Retinal pigment epithelial cell (primary cell): Measurements from ENCODE around the gene P4HB.

Experiments used
- DNase-seq: peaks from one replicate; pipeline ENCODE4 v3.0.0-alpha.2; 2010; ENCODE audit warnings: low read depth
- H3K4me3 ChIP-seq: 2 replicates; pipeline ENCODE4 v1.5.1; 2011; ENCODE audit warnings: mild to moderate bottlenecking, low read length, control low read depth, moderate library complexity
- TF ChIP-seq, protein P1 (sequence below): conservative IDR thresholded peaks from 2 replicates; pipeline ENCODE4 v1.5.1; 2011; ENCODE audit warnings: low read depth, low read length, control low read depth, inconsistent platforms

The P4HB gene

GRCh38 chr17:81837641-81838040, 22.7 kb downstream of the P4HB start:
- TF ChIP-seq, protein P1, sequence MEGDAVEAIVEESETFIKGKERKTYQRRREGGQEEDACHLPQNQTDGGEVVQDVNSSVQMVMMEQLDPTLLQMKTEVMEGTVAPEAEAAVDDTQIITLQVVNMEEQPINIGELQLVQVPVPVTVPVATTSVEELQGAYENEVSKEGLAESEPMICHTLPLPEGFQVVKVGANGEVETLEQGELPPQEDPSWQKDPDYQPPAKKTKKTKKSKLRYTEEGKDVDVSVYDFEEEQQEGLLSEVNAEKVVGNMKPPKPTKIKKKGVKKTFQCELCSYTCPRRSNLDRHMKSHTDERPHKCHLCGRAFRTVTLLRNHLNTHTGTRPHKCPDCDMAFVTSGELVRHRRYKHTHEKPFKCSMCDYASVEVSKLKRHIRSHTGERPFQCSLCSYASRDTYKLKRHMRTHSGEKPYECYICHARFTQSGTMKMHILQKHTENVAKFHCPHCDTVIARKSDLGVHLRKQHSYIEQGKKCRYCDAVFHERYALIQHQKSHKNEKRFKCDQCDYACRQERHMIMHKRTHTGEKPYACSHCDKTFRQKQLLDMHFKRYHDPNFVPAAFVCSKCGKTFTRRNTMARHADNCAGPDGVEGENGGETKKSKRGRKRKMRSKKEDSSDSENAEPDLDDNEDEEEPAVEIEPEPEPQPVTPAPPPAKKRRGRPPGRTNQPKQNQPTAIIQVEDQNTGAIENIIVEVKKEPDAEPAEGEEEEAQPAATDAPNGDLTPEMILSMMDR, result no peak
- no peak for DNase-seq
- no peak overlapping the region for H3K4me3 ChIP-seq

- peak within 1 kb of the TSS; percentile 66 for H3K4me3 ChIP-seq
- TF ChIP-seq, protein P1, result no peak
- DNase-seq, result no peak
These were observed 25.5 kb downstream of the P4HB start, which contains the start of gene PPP1R27 for GRCh38 chr17:81834831-81835267. Gene PPP1R27 (minus strand): TSS chr17:81835050. CDS start chr17:81834953, 97 bp downstream.

DNA sequence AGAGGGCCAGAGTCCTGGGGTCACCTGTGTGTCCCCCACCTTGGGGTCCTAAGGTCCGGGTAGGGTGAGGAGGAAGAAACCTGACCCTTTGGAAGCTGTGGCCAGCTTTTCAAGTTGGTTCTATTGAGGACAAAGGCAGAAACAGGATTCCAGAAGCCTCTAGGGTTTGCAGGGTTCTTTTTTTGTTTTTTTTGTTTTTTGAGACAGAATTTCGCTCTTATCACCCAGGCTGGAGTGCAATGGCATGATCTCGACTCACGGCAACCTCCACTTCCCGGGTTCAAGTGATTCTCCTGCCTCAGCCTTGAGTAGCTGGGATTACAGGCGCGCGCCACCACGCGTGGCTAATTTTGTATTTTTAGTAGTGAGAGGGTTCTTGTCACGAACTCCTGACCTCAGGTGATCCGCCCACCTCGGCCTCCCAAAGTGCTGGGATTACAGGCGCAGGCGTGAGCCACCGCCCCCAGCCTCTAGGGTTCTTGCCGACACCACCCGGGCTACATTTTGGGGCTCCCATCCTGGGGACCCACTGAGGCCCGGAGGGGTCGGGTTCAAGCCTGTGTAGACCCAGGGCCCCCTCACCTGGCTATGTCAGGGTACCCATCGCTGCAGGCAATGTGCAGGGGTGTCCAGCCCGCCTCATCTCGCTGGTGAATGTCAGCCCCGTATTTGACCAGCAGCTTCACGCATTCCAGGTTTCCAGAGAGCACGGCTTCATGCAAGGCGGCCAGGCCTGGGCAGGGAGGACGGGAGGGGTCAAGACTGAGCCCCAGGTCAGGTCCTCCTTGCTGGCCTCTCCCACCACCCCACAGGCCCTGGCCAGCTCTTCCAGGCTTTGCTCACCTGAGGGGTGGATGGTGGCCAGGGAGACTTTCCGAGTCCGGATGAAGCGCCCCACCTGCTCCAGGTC, 26.2 kb downstream of the P4HB start:
- H3K4me3 ChIP-seq, result peak overlapping the region; percentile 66
- TF ChIP-seq, protein P1, result no peak
- DNase-seq, result no peak

GRCh38 chr17:81833160-81833920, 27.0 kb downstream of the P4HB start, which contains the start of gene MCRIP1:
Gene MCRIP1 (minus strand): TSS chr17:81833291. CDS start chr17:81824506, 8,785 bp downstream.
- H3K4me3 ChIP-seq, result peak within 1 kb of the TSS; percentile 71
- DNase-seq, result peak; percentile 76
- TF ChIP-seq, protein P1, result no peak

DNA sequence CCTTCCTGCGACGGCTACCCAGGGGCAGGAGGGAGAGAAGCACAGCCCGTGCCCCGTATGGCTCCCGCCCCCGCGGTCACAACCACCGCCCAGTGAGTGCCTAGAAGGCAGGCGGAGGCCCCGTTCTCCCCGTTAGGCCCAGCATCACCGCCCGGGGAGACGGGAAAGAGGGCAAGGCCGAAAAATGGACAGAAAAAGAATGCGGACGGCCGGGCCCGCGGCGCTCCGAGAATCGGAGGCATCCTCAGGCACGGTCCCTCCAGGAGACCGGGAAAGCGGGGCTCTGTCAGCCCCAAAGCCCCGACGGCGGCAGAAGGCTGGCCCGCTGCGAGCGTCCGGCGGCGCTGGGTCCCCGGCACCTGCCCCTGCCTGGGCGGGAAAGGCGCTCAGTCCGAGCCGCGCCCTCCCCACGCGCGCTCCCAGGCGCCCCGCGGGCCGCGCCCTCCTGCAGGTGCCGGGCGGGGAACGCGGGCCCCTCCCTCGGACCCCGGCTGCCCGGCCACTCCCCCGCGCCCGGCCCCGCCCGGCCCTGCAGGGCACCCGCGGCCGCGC, 27.7 kb downstream of the P4HB start:
- H3K4me3 ChIP-seq, result peak overlapping the region; percentile 71
- TF ChIP-seq, protein P1, result no peak
- DNase-seq, result no peak

DNA sequence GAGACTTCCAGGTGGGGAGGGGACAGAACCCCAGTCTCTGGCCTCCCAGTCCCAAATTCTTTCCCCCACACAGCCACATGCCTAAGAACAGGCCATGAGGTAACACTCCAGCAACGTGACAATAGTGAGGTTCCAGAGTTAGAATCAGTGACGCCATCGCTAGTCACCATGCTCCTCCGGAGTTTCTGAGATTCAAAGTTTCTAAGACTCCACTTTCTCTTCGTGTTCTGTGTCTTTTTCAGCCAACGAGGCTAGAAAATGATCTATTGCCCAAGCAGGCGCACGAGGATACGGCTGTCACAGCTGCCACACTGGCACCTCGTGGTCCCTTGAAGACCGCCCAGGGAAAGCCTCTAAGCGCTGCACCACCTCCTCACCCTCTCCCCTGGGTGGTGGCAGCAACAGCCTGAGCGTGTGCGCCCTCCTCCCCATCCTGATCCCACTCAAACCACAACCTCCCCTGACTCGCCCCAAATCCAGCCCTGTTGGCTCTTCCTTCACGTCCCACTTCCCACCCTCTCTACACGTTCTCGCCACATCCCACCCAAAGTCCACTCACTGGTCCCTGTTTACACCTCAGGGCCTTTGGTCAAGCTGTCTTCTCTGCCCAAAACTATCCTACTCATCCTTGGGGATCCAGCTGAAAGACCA, 28.3 kb downstream of the P4HB start:
- H3K4me3 ChIP-seq, result peak overlapping the region; percentile 71
- TF ChIP-seq, protein P1, result no peak
- no peak for DNase-seq
